NCI-H2081 (cell line): ENCODE measurements around the gene TACC2.
"Not testable (repeated sequence)": the region's sequence is repeated elsewhere in the genome, so short reads cannot be mapped to it uniquely, and the experiment has no call there.

Source experiments
- DNase-seq, 2 experiments: peaks; one replicate each; lab custom pipeline; 2025; lab: John Stamatoyannopoulos, UW

TACC2 gene

GRCh38 chr10:122023257-122023656 lies 34.3 kb downstream of the TACC2 start:
- not testable (repeated sequence) for DNase-seq

DNA sequence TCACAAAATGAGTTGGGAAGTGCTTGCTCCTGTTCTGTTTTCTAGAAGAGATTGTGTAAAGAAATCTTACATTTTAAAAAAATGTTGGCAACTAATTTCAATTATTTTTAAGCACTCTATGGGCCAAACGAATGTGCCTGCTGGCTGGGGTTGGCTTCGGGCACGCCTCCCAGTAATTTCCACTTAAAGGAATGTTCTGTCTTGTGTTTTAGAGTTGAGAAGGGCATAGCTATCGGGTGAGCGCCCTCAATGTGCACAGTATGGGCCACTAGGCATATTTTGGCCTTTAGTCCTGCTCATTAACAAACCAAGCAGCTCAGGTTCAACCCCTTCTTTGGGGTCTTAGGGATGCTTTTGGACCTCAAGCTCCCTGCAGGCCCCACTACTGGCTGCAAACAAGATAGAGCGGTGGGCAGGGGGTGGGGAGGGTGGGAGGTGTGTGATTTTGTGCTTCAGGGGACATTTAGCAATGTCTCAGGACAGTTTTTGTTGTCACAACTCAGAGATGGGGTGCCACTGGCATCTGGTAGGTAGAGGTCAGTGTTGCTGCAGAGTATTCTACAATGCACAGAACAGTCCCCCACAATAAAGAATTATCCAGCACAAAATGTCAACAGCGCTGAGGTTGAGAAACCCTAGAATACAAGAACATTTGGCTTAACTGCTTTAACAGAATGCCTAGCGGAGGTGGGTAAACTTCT lies 40.7 kb downstream of the TACC2 start:
- no peak for DNase-seq

- no peak for DNase-seq
Measured at GRCh38 chr10:122030200-122030552, 41.2 kb downstream of the TACC2 start.

- DNase-seq = no peak
Measured at GRCh38 chr10:122033224-122033926, 44.4 kb downstream of the TACC2 start.

DNA sequence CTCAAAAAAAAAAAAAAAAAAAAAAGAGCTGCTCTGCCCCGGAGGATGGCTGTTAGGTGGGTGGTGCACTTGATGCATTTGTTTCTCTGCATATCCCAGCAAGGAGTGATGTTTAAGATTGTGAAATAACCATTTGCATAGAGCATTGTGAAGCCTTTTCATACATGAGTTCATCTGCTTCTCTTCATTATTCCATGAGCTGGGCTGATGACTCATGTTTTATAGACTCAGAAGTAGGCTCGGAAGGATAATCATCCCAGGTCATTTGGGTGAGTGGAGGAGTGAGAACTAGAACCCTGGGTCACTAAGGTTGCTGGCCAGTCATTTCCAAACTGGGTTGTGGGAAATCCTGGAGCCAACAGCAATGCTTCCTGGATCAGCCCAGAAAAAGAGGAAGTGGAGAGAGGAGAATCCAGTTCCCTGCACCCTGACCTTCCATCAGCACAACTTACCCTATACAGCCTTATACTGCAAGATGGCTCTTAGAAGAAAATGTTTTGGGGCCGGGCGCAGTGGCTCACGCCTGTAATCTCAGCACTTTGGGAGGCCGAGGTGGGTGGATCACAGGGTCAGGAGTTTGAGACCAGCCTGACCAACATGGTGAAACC lies 45.3 kb downstream of the TACC2 start:
- no peak for DNase-seq

GRCh38 chr10:122040786-122041185 lies 51.8 kb downstream of the TACC2 start:
- DNase-seq = no peak

DNA sequence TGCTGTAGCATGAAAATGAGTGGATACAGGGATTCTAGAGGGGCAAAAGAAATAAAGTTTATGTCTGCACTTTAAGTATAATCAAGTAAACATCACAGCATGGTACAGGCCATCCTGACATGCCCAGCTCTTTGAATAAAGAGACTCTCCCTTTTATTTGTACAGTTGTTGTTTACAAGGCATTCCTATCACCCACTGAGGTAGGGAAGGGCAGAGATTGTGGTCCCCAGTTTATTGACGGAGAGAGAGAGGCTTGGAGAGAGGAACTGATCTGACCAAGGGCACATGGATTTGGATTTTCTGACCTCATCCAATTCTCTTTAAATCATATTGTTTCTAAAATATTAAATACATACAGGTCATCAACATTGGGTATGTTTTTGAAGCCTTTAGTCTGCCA lies 53.9 kb downstream of the TACC2 start:
- no peak for DNase-seq

GRCh38 chr10:122044045-122044661 lies 55.2 kb downstream of the TACC2 start:
- no peak for DNase-seq

GRCh38 chr10:122044713-122045112 lies 55.8 kb downstream of the TACC2 start:
- no peak for DNase-seq

DNA sequence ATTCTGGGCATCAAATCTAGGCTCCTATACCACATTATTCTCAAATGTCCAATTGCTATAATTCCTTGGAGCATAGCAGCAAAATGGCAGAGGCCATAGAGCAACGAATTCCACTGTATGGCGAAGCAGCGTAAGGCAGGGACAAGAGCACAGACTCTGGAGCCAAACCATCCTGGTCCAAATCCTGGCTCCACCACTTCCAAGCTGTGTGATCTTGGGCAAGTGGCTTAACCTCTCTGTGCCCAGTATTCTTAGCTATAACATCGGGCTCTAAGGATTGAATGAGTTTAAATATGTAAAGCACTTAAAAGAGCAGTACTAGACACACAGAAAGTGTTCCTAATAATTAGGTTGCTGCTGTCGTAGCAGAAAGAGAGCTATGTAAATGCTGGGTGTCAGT lies 56.2 kb downstream of the TACC2 start:
- no peak for DNase-seq

GRCh38 chr10:122047560-122047959 lies 58.6 kb downstream of the TACC2 start:
- no peak for DNase-seq

GRCh38 chr10:122049076-122049475 lies 60.1 kb downstream of the TACC2 start:
- no peak for DNase-seq

GRCh38 chr10:122050311-122050710 lies 61.3 kb downstream of the TACC2 start:
- DNase-seq = no peak

DNA sequence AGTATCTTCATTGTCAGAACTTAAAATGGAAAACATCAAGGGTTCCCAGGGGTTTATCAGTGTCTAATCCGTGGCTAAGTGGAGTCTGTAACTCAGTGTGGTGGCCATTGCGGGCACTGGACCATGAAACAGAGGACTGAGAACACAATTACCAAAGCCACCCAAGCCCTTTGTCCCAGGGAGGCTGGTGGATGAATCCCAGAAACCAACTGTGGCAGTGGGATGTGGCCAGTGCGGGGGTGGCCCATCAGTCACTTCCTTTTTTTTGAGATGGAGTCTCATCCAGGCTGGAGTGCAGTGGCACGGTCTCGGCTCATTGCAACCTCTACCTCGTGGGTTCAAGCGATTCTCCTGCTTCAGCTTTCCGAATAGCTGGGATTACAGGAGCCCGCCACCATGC lies 61.8 kb downstream of the TACC2 start:
- DNase-seq = no peak

- no peak for DNase-seq
Measured at GRCh38 chr10:122051609-122052385, 62.8 kb downstream of the TACC2 start.

DNA sequence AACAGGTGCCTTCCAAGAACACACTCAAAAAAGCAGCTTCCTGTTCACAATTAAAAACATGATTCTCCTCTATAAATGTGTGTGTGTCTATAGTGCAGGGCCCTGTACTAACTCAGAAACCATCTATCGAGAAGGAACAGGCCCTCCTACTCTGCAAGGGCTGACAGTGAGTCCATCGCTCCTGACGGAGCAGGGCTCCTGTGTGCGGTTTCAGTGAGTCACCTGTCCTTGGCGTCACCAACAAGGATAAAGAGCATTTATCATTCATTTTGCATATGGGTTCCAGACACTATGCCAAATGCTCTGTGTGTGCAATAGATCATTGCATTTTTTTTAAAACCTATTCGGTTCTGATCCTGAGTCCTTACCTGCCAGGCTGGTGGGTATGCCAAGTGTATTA lies 63.7 kb downstream of the TACC2 start:
- DNase-seq = no peak

DNA sequence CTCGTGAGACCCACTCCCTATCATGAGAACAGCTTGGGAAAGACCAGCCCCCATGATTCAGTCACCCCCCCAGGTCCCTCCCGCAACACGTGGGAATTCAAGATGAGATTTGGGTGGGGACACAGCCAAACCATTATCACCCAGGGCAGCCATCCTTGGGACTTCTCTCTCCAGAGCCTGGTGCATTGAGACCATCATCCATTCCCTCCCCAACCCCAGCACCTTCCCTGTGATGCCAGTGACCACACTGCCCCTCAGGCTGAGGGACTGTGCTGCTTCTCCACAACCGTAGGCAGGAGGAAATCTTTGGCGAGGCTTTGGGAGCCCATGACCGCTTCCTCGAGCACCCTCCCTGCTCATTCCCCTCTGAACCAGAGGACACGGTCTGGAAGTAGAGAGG lies 64.4 kb downstream of the TACC2 start:
- DNase-seq = no peak

GRCh38 chr10:122054048-122055025 lies 65.4 kb downstream of the TACC2 start:
- DNase-seq = no peak

GRCh38 chr10:122055252-122055651 lies 66.3 kb downstream of the TACC2 start:
- no peak for DNase-seq

GRCh38 chr10:122056431-122057094 lies 67.6 kb downstream of the TACC2 start:
- no peak for DNase-seq
